Transverse colon (tissue), 3 donors: ENCODE results near the gene ZNF516.

Experiments
- POLR2A ChIP-seq: fragments of 450-650 bp; IDR thresholded peaks from one replicate; pipeline ENCODE4 v1.6.1; 2016; ENCODE audit warnings: antibody characterized with exemption, mild to moderate bottlenecking, moderate library complexity
- TF ChIP-seq, protein P1 (sequence below), 5 experiments: fragments of 200-600 bp in 3 of 5; fragments of 450-650 bp in 2 of 5; sonication (generic) in 3 of 5; IDR thresholded peaks; 1 replicate in 2 of 5; 2 replicates in 3 of 5; pipeline ENCODE4 v1.5.1; 2016 to 2017; ENCODE audit warnings: antibody characterized with exemption in 5 of 5, inconsistent platforms in 3 of 5, mild to moderate bottlenecking in 2 of 5, moderate library complexity in 1 of 5

DNA sequence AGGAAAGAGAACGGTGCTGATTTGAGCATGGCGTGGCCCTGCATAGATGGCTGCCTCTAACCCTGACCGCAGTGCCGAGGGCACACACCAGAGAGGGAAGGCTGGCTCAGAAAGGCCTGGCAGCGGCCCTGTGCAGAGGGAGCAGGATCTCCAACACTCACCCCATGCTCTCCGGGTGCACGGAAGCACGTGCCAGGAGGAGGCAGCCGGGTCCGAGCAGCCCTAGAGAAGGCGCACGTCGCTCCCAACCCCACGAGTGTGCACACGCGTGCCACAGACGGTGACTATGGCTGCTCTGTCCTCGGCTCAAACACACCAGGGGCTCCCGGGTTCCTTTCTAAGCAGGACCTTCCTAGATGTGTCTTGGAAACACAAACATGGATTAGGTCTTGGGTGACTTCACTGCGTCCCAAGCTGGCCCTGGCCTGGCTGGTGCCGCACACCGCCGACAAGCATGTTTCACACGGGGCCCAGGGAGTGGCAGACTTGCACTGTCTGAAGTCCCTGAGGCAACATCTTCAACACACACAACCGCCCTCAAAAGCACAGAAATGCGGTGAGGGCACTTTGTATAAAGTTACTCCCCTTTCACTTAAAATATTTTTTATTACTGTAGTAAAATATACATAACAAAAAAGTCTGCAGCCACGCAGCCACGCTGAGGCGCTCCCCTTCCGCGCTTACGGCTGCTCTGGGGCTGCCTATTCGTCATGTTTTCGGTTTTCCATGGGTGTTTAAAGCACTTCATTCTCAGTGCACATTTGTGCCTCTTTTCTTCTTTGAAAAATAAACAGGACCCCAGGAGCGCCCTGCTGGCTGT is 110.0 kb downstream of the ZNF516 start:
- TF ChIP-seq, protein P1, sequence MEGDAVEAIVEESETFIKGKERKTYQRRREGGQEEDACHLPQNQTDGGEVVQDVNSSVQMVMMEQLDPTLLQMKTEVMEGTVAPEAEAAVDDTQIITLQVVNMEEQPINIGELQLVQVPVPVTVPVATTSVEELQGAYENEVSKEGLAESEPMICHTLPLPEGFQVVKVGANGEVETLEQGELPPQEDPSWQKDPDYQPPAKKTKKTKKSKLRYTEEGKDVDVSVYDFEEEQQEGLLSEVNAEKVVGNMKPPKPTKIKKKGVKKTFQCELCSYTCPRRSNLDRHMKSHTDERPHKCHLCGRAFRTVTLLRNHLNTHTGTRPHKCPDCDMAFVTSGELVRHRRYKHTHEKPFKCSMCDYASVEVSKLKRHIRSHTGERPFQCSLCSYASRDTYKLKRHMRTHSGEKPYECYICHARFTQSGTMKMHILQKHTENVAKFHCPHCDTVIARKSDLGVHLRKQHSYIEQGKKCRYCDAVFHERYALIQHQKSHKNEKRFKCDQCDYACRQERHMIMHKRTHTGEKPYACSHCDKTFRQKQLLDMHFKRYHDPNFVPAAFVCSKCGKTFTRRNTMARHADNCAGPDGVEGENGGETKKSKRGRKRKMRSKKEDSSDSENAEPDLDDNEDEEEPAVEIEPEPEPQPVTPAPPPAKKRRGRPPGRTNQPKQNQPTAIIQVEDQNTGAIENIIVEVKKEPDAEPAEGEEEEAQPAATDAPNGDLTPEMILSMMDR (IDR thresholded peaks at IDR 0.05) = no peak
- no peak for TF ChIP-seq POLR2A
